Measurements from ENCODE around the gene SLC51B.
"Not testable (repeated sequence)": the region's sequence is repeated elsewhere in the genome, so short reads cannot be mapped to it uniquely, and the experiment has no call there.

SLC51B gene

DNA sequence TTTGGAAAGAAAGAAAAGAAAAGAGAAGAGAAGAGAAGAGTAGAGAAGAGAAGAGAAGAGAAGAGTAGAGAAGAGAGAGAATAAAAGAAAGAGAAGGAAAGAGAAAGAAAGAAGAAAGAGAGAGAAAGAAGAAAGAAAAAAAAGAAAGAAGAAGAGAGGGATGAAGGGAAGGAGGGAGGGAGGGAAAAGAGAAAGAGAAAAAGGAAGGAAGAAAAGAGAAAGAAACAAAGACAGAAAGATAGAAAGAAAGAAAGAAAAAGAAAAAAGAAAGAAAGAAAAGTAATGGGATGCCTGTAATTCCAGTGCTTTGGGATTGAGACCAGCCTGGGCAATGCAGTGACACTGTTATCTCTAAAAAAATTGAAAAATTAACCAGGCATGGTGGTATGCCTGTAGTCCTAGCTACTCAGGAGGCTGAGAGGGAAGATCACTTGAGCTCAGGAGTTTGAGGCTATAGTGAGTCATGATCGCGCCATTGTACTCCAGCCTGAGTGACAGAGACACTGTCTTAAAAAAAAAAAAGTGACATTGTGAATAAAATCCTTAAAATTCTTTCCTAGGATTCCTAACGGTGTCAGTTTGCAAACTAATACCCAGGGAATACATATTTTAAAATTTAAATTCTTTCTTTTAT, 20.9 kb downstream of the SLC51B start:
- DNase-seq (ENCODE audit: low read depth in 2 of 3, low spot score in 2 of 3): no peak

DNA sequence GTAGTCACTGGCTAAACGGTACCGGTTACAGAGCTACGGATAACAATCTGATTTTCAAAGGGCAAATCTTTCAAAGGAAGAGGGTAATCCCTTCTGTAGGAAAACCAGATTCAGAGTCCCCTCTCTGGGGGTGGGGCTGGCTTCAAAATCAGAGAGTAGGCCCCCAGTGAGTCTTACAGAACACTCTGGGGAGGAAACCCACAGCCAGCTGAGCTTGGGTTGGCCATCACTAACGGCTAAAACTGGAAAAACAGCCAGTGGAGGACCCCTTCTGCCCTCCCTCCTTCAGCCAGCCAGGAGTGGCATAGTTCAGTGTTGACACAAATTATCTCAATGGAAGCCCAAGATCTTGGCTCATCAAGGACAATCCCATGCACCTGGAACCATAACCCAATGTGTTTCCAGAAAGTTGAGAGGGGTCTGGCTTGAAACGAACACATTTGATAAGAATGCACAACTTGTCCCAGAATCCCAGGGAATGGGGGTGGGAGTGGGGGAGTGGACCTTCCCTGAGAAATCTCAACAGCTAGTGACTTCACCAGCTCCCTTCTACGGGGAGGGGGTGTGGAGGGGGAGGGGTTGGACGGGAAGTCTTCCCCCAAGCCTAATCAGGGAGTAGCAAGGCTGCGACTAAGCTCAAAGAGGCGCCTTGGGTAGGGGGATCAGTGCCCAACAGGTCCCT, 21.6 kb downstream of the SLC51B start:
- DNase-seq (ENCODE audit: low read depth in 2 of 3, low spot score in 2 of 3): no peak

DNA sequence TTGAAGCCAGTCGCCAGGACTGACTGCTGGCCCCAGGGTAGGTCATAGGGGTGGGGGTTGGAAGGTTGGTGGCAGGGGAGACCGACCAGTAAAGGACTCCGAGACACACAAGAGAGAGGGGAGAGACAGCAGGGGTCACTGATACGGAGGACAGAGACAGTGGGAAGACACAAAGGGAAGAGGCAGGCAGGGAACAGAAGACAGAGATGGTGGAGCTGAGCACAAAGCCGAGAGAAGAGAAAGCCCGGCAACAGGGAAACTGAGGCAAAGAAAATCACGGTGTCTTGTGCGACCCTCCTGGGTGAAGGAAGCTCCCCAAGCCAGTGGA, 22.1 kb downstream of the SLC51B start:
- no peak for DNase-seq (ENCODE audit: low read depth in 2 of 3, low spot score in 2 of 3)

DNA sequence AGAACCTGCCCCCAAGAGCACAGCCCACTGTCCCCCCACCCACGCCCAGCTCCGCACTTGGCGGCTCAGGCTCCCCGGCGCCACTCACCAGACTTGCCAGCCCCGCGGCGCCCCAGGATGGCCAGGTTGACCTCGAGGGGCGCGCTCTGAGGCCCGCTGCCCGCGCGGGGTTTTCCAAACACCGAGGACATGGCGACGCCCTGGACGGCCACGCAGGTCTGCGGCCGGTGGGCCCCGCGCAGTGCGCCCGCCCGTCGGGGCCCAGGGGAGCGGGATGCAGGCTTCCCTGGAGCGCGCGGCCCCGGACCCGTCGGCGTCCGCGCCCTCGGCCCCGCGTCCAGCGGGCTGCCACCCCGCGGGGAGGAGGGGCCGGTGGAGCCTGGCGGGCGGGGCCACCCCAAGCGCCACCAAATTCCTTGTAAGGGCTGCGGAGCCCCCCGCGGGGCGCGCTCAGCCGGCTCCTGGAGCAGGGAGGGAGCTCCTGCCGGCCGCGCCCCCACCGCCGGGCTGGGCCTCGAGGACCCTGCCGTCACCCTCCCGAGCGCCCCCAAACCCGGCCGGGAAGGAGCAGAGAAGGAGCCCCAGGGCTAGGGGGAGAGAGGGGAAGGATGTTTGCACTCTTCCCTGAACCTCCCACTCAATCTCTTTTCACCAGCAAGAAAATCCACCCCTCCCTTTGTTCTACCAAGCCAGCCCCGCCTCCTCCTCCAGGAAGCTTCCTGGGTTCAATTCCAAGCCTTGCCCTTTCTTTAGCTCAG, 22.6 kb downstream of the SLC51B start, which contains the start of gene RASL12:
RASL12 (minus strand) TSS at position 347 of the 758 bp plus-strand sequence; CDS start at position 191, 156 bp downstream.
- no peak for DNase-seq (ENCODE audit: low read depth in 2 of 3, low spot score in 2 of 3)

DNA sequence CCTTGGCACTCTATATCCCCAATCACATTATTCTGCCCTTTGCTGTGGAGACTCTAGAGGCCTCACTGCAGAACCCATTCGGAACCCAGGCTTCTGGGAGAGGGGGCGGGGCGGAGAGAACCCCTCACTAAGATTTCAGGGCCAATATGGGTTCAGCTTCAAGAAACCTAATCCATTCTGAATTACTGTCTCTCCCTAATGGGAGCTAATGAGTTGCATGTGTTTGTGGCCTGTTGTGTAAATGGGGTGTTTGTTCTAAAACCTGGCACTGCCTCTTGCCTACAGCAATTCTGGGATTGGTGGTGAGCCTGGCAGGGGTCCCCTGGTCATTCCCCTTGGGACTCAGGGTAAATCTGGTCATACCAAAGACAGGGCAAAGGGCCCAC, 23.2 kb downstream of the SLC51B start:
- DNase-seq (ENCODE audit: low read depth in 2 of 3, low spot score in 2 of 3): no peak

DNA sequence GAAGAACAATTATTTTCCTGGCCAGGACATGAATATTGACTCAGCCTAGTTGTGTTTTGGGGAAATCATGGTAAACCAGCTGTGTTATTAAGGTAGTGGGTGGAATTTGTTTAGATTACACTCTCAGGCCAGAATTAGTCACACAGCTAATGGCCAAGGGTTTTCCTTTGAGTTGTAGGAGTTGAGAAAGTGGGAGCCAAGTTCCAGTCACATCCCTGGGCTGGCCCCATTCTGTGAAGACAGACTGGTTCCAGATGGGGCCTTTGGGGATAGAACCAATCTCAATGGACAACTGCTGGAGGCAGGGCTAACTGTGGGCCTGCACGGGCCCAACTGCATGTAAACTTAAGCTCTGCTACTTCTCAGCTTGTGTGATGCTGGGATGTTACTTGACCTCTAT, 24.0 kb downstream of the SLC51B start:
- DNase-seq (ENCODE audit: low read depth in 2 of 3, low spot score in 2 of 3): no peak

DNA sequence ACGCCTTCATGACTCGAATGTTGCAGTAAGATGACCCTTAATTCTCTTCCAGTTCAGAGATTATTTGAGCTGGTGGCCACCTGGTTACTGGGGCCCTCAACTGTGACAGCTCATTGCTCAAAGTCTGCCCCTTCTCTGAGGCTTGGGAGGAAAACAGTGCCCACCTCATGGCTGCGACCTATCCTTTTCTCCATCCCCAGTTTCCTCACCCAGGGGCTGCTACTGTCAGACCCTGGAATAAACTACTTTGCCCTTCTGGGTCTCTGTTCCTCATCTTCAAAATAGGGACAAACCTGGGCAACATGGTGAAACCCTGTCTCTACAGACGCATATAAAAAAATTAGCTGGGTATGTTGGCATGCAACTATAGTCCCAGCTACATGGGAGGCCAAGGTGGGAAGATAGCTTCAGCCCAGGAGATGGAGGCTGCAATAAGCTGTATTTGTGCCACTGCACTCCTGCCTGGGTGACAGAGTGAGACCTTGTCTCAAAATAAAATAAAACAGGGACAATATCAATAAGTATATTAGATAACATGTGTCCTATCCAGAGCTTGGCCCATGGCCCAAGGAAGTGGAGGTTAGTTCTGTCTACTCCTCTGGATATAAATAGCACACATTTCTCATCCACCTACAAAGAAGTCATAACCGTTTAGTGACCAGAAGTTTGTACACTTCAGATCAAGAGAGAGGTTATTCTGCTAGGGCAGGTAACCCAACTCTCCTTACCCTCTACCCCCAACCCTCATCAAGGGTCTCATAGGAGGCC, 24.8 kb downstream of the SLC51B start:
- DNase-seq (ENCODE audit: low read depth in 2 of 3, low spot score in 2 of 3): no peak

DNA sequence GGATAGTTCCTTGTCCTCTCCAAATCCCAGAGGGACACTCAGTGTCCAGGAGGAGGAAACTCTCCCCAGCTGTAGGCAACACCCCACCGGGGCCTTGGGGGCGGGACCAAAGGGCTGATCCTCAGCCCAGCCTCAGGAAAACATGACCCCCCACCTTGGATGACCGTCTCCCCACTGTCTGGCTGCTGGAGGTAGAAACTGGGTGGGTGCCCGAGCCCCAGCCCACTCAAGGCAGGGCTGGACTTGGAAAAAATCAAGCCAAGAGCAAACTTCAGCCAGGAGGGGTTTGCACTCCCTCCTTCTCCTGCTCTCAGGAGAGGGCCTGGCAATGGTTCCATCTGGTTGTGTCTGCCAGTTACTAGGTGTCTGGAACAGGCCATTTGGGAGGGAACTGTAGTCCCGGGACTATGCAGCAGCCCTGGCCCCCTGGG, 26.2 kb downstream of the SLC51B start:
- DNase-seq (ENCODE audit: low read depth in 2 of 3, low spot score in 2 of 3): no peak

DNA sequence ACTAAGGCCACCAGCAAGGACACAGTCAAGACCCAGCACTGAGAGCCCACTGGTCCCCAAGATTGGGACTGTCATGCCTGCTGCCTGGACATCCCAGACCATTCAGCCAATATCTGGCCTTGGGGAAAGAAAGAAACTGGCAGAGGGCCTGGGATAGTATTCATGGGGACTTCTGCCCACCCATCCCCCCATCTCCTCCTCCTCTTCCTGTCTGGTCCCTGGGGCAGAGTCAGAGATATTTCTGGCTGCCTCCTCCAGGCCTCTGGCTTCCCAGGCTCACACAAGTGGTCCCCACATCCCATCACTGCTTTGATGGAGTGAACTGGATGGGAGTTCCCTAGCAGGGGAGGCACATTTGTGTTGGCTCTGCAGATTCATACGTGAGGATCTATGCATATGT, 26.8 kb downstream of the SLC51B start:
- DNase-seq (ENCODE audit: low read depth in 2 of 3, low spot score in 2 of 3): no peak

DNA sequence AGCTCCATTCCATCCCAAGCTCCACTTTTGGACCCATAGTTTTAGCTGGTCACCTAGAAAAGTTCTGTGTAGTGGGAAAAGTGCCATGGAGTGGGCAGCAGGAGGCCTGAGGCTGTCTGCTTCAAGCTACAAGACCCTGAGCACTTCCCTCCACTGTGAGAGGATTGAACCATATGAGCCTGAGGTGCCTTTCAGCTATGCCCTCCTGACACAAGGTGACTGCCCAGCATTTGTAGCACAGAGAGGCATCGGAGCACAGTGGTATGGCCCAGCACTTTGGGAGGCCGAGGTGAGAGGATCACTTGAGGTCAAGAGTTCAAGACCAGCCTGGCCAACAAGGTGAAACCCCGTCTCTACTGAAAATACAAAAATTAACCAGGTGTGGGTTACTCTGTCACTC, 27.4 kb downstream of the SLC51B start:
- no peak for DNase-seq (ENCODE audit: low read depth in 2 of 3, low spot score in 2 of 3)

DNA sequence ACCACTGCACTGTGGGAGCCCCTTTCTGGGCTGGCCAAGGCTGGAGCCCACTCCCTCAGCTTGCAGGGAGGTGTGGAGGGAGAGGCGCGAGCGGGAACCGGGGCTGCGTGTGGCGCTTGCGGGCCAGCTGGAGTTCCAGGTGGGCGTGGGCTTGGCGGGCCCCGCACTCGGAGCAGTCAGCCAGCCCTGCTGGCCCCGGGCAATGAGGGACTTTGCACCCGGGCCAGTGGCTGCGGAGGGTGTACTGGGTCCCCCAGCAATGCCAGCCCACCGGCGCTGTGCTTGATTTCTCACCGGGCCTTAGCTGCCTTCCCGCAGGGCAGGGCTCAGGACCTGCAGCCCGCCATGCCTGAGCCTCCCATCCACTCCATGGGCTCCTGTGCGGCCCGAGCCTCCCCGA, 29.8 kb downstream of the SLC51B start:
- not testable (repeated sequence) for DNase-seq (ENCODE audit: low read depth in 2 of 3, low spot score in 2 of 3)

DNA sequence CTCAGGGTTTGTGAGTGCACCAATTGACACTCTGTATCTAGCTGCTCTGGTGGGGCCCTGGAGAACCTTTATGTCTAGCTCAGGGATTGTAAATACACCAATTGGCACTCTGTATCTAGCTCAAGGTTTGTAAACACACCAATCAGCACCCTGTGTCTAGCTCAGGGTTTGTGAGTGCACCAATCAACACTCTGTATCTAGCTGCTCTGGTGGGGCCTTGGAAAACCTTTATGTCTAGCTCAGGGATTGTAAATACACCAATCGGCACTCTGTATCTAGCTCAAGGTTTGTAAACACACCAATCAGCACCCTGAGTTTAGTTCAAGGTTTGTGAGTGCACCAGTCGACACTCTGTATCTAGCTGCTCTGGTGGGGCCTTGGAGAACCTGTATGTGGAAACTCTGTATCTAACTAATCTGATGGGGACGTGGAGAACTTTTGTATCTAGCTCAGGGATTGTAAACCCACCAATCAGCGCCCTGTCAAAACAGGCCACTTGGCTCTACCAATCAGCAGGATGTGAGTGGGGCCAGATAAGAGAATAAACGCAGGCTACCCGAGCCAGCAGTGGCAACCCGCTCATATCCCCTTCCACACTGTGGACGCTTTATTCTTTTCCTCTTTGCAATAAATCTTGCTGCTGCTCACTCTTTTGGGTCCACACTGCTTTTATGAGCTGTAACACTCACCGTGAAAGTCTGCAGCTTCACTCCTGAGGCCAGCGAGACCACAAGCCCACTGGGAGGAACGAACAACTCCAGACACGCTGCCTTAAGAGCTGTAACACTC, 30.6 kb downstream of the SLC51B start:
- DNase-seq (ENCODE audit: low read depth in 2 of 3, low spot score in 2 of 3): not testable (repeated sequence)

DNA sequence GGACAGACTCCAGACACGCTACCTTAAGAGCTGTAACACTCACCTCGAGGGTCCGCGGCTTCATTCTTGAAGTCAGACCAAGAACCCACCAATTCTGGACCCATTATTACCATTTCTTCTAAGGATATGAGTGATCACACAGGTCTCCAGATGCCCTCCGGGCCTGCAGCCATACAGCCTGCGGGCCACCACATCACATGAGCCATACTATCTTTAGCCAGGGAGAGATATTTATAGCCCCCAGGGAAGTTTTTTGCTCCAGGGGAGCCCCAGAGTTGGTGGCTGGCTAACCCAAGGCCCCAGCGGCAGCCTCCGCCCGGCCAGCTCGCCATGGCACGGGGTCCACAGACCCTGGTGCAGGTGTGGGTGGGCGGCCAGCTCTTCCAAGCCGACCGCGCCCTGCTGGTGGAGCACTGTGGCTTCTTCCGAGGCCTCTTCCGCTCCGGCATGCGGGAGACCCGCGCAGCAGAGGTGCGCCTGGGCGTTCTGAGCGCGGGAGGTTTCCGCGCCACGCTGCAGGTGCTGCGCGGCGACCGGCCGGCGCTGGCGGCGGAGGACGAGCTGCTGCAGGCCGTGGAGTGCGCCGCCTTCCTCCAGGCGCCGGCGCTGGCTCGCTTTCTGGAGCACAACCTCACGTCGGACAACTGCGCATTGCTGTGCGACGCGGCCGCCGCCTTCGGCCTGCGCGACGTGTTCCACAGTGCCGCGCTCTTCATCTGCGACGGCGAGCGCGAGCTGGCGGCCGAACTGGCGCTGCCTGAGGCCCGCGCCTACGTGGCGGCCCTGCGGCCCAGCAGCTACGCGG, 31.5 kb downstream of the SLC51B start, which contains the start of gene KBTBD13:
KBTBD13 (plus strand) TSS at position 261 of the 805 bp plus-strand sequence; CDS start at position 331, 70 bp downstream.
- DNase-seq (ENCODE audit: low read depth in 2 of 3, low spot score in 2 of 3): no peak

DNA sequence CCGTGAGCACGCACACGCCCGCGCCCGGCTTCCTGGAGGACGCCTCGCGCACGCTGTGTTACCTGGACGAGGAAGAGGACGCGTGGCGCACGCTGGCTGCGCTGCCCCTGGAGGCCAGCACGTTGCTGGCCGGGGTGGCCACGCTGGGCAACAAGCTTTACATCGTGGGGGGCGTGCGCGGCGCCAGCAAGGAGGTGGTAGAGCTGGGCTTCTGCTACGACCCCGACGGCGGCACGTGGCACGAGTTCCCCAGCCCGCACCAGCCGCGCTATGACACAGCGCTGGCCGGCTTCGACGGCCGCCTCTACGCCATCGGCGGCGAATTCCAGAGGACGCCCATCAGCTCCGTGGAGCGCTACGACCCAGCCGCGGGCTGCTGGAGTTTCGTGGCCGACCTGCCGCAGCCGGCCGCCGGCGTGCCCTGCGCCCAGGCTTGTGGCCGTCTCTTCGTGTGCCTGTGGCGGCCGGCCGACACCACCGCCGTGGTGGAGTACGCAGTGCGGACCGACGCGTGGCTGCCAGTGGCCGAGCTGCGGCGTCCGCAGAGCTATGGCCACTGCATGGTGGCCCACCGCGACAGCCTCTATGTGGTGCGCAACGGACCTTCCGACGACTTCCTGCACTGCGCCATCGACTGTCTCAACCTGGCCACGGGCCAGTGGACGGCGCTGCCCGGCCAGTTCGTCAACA, 32.2 kb downstream of the SLC51B start:
- no peak for DNase-seq (ENCODE audit: low read depth in 2 of 3, low spot score in 2 of 3)

DNA sequence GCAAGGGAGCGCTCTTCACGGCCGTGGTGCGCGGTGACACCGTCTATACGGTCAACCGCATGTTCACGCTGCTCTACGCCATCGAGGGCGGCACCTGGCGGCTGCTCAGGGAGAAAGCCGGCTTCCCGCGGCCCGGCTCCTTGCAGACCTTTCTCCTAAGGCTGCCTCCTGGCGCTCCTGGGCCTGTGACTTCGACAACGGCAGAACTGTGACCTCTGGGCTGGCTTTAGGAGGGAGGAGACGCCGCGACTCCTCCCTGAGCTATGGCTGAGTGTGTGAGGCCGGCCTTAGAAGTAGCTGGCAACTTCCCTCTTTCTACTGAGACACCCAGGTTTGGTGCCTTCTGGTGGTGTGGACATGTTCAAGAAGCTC, 32.8 kb downstream of the SLC51B start:
- DNase-seq (ENCODE audit: low read depth in 2 of 3, low spot score in 2 of 3): peak in 2 of 3 experiments; percentile 22 to 32

DNA sequence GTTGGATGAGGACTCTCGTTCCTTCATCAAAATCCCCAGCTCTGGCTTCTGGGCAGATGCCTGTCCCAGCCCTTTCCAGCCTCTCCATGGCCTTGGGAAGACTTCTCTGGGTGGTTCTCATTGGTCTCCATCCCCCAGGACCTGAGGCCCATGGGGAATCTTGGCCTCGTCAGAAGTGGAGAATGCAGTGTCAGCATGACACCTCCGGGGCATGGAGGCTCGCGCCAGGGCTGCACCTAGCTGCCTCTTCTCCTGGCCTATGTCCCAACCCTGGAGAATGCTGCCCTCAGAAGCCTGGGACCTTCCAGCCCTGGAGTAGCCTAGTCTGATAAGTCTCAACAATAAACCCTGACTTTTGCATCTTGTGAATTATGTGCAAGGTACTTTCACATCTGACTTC, 34.4 kb downstream of the SLC51B start:
- DNase-seq (ENCODE audit: low read depth in 2 of 3, low spot score in 2 of 3): no peak

DNA sequence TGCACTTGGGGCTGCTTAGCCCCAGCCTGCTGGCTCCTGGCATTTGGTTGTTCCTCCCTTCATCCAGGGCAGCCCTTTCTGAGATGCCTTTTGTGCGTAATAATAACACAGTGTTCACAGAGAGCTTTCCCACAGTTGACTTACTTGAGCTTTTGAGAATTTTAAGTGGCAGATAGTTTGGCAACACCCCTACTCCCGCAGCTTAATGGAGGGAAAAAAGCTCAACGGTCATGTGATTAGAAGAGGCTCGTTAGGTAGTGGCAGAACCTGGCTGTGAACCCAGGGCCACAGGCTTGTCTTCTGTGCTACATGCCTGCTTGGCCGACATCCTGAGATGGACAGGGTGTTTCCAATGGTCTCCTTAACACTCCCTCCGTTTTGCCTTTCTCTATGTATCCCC, 36.1 kb downstream of the SLC51B start:
- DNase-seq (ENCODE audit: low read depth in 2 of 3, low spot score in 2 of 3): no peak

DNA sequence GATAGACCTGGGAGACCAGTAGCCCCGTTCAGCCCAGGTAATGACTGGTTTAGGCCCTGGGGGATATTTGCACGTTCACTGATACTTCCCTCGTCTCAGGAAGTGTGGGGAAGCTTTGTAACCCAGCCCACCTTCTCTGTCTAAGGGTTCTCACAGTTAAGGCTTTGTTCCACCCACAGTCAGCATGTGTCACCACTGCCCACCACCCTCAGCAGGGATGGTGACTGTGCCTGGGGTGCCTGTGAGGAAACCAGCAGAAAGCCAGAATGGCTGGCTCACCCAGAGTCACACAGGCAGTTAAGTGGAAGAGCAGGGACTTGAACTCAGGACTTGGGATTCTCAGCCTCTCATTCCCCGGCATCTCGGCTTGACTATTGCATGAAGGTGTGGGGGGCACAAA, 36.6 kb downstream of the SLC51B start:
- no peak for DNase-seq (ENCODE audit: low read depth in 2 of 3, low spot score in 2 of 3)

DNA sequence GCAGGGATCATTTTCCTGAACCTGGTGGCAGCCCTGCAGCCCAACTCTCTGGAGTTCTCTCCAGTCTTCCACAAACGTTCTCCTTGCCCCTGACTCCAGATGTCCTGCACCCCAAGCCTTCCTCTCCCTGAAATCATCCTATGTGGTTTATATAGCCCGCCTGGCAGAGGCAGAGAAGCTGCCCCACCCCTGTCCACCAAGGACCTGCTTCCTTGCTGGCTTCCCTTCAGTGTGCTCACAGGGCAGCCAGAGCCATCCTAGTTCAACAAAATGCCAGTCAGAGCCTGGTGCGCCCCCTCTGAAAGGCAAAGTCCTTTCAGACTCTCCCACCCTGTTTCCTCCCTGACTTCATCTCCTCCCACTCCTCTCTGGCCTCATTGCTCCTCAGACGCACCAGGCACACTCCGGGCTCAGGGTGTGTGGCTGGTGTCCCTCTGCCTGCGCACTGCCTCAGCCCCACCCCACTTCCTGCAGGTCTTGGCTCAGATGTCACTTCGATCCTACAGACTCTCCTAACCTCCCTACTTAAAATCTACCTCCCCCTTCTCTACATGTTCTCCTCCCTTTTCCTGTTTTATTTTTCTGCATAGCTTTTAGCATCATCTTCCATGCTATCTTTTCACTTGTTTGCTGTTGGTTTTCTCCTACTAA, 37.2 kb downstream of the SLC51B start:
- no peak for DNase-seq (ENCODE audit: low read depth in 2 of 3, low spot score in 2 of 3)

All from activated CD8-positive, alpha-beta memory T cell treated with anti-CD3 and anti-CD28 coated beads for 48 hours (primary cell).